ENCODE data around the gene TMCC3.
"Not testable (repeated sequence)": the region's sequence is repeated elsewhere in the genome, so short reads cannot be mapped to it uniquely, and the experiment has no call there.

Gene TMCC3

DNA sequence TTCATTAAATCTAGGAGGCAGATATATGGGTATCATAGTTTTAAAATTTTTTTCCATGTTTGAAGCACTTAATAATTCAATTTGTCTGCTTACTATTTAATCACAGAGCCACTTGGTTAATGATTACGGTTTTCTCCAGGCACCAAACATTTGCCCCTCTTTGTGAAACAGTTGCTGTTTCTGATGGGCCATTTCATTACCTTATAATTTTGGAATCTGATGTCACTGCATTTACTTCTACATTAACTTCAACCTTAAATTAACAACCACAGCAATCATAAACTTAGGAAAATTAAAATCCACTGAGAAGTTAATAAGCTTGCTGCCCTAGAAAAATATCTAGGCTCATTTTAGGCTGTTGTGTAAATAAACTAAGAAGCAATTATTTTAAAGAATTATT lies 17.0 kb downstream of the TMCC3 start:
- DNase-seq (ENCODE audit: low read depth) = no peak

DNA sequence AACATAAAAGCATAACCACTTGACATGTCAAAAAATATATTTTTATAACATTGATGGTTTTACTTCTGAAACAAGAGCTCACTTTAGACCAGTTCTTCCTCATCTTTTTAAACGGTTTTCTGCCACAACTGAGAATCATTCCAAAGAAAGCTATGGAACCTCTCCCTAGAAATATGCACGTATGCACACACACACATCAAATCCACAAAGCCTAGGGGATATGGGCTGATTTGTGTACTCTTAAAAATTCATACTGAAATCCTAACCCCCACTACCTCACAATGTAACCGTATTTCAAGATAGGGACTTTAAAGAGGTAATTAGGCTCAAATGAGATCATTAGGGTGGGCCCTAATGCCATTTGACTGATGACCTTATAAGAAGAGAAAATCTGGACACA lies 19.3 kb downstream of the TMCC3 start:
- DNase-seq (ENCODE audit: low read depth) = no peak

- no peak for DNase-seq (ENCODE audit: low read depth)
Observed at GRCh38 chr12:94628819-94629472, 21.4 kb downstream of the TMCC3 start.

GRCh38 chr12:94628369-94628768 lies 22.0 kb downstream of the TMCC3 start:
- no peak for DNase-seq (ENCODE audit: low read depth)

DNA sequence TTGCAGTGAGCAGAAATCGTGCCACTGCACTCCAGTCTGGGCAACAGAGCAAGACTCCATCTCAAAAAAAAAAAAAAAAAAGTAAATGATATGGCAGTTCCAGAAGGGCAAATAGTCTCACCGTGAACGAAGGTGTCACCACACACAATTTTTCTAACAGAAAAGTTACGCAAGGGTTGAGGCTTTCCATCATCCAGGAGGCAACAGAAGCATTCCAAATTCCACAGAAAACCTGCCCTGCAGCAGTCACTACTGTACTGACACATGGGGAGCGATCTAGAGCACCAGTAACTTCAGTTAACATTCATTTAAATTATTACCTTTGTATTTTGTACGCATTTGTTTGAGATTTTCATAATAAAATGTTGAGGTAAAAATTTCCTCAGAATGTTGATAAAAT lies 24.8 kb downstream of the TMCC3 start:
- DNase-seq (ENCODE audit: low read depth) = no peak

DNA sequence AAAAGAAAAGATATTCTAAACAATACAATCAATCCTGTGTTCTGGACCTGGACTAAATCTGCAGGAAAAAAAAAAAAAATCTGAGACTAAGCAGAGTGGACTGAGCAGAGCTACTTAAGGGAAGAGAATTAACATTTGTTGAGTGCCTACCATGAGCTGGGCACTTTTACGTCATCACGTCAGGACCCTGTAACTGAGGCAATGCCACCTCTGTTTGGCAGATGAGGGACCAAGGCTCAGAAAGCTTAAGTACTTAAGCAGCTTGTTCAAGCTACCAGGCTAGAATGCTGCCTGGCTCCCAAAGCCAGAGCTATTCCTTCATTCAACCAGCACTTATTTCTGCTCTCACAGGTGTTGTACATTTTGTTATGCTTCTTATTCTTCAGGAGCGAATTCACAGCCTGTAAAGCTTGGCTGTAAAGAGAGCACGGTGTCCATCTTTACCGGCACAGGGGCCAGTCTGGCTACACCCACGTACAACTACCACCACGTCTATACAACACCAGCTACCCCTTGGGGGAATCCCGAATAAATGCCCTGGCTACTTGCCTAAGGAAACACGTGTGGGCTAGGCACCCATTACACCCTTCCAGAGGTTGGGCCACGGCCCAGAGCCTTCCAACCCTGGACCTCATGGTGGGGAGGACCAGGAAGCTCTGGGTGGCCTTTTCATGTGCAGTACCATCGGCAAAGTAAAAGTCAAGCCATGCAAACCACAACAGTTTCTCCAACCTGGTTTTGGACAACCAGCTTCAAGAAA lies 27.0 kb downstream of the TMCC3 start:
- DNase-seq (ENCODE audit: low read depth) = no peak

GRCh38 chr12:94622475-94622874 lies 27.9 kb downstream of the TMCC3 start:
- DNase-seq (ENCODE audit: low read depth) = no peak

DNA sequence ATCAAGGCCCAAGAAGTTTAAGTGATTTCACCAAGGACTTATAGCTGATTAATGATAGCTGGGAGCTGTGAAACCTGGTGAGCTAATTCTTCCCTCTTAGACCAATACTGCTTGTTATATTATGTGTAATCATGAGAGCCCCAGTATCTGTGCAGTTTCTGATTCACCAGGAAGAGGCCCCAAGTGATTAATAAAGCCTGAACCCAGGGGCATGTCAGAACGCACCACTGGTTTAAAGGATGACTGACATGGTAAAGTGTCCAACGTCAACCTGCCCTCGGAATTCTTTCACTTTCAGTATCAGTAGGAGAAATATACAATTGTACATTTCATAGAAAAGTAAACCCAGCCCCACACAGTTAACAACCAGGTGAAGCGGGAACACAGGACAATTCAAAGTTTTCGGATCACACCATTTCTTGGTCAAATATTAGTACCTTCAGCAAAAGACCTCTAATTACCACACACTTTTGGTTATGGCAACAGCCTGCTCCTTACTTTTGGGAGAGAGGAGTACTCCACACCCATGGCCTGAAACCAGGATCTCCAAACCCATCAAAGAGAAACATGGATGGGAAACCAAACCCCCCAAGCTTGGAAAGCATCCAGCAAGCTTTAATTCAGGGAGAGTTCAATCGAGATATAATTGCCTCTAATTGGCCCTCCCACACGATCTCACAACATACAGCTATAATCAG lies 28.5 kb downstream of the TMCC3 start:
- no peak for DNase-seq (ENCODE audit: low read depth)

DNA sequence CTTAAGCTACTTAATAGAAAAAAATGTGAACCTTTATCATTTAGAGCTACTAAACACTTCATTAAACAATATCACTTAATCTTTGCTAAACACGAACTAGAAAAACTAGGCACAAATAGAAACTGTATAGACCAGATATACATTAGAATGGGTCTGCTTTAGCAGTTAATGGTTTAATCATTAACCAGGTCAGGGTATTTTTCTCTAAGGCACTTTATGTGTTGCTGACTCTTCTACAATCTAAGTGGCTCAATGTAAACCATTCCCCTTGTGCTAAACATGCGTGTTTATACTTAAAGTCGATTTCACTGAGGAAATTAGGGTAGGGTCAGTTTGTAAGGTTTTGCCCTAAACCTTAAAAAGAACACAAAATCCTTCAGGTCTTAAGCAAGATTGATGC lies 29.7 kb downstream of the TMCC3 start:
- no peak for DNase-seq (ENCODE audit: low read depth)

GRCh38 chr12:94618995-94619695 lies 31.2 kb downstream of the TMCC3 start:
- DNase-seq (ENCODE audit: low read depth) = no peak

- DNase-seq (ENCODE audit: low read depth) = no peak
Observed at GRCh38 chr12:94617101-94617500, 33.3 kb downstream of the TMCC3 start.

- no peak for DNase-seq (ENCODE audit: low read depth)
Observed at GRCh38 chr12:94616203-94616729, 34.1 kb downstream of the TMCC3 start.

DNA sequence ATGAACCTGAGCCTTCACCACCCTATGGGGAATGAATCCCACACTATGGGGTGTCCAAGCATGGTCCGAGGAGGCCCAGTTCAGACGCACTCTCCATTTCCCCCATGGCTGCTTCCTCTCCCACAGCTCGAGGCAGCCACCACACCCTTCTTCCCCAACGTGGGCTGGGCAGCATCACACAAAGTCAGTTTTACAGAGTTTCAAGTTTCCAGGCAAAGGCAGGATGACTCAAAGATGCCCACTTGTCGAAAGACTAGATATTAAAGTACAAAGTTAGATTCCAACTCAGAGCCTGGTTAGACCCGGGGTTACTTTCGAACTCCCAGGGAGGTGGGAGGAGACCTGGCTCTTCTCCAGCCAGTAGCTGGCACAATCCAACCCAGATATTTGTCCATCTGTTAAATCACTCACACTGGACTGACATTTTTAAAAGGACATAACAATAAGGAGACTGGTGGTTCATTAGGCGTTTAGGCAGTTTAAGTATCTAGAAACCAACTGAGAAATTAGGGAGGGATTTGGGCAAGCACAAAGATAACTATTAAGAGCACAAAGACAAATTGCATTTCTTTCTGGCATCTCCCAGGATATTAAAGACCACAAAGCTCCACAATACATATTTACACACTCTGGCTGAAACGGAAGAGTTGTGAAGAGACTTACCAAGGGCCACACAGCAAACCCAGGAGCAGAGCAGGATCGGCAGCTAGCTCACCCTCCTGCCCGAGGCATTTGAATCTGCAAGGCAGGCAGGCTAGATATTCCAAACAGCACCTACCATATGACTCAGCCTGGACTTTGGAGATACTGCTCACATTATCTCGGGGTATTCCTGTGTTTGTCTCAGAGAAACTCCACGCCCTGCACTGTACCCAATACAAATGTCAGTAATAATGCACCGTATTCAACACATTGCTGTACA lies 34.8 kb downstream of the TMCC3 start:
- no peak for DNase-seq (ENCODE audit: low read depth)

- DNase-seq (ENCODE audit: low read depth) = no peak
Observed at GRCh38 chr12:94614288-94614721, 36.1 kb downstream of the TMCC3 start.

- no peak for DNase-seq (ENCODE audit: low read depth)
Observed at GRCh38 chr12:94609917-94610443, 40.4 kb downstream of the TMCC3 start.

- DNase-seq (ENCODE audit: low read depth) = not testable (repeated sequence)
Observed at GRCh38 chr12:94606810-94607209, 43.5 kb downstream of the TMCC3 start.

- no peak for DNase-seq (ENCODE audit: low read depth)
Observed at GRCh38 chr12:94604366-94604698, 46.0 kb downstream of the TMCC3 start.

GRCh38 chr12:94603434-94604365 lies 46.7 kb downstream of the TMCC3 start:
- DNase-seq (ENCODE audit: low read depth) = no peak

DNA sequence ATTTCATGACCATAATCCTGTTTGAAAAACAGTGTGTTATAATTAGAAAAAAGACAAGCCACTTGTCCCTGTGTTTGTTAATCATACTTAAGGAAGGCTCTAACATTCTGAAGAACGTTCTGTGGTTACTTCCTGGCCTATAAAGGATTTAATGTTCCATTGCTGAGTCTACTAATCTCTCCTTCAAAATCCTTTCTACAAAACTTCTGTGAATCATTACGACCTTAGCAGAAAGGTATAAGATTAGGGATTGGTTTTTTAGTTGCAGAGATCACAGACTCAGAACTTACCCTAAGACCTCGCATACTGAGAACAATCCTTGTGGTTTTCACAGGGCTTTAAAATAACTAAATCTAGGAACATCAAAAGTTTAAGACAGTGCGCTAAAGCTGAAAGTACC lies 48.3 kb downstream of the TMCC3 start:
- DNase-seq (ENCODE audit: low read depth) = no peak

- not testable (repeated sequence) for DNase-seq (ENCODE audit: low read depth)
Observed at GRCh38 chr12:94601307-94601706, 49.0 kb downstream of the TMCC3 start.
